ENCODE data around the gene ACYP1. TPM values are rescaled to one million over a fixed set of nuclear protein-coding genes. Genes with fewer than 3 reads are reported as not detected.
A peak's percentile ranks its signal among the peaks of the same experiment; 100 is the strongest.

Gene ACYP1
- total RNA-seq, 1 donor from 2014 or later = 17.3 TPM

GRCh38 chr14:75064205-75064567 is 362 bp upstream of the ACYP1 start:
- no peak for DNase-seq (ENCODE audit: low spot score in 2 of 2, unreplicated experiment in 2 of 2)
- no peak for TF ChIP-seq CTCF (IDR thresholded peaks at IDR 0.05; ENCODE audit: unreplicated experiment)
- Mint-ChIP-seq H3K36me3 (peaks cover 13% of the 10 kb centered on the region), H3K27me3 (ENCODE audit: low read depth) (no peaks in the 10 kb centered on the region), H3K4me3 (peak overlapping the region; percentile 97), H3K9me3 (peaks cover 7% of the 10 kb centered on the region), H3K27ac (peak overlapping the region; percentile 87), H3K4me1 (peaks cover 20% of the 10 kb centered on the region)

GRCh38 chr14:75063013-75063412 is 811 bp downstream of the ACYP1 start:
- TF ChIP-seq CTCF (IDR thresholded peaks at IDR 0.05; ENCODE audit: unreplicated experiment) = no peak
- peaks cover 20% of the 10 kb centered on the region for H3K4me1 Mint-ChIP-seq
- DNase-seq (ENCODE audit: low spot score in 2 of 2, unreplicated experiment in 2 of 2) = no peak
- peaks cover 17% of the 10 kb centered on the region for H3K36me3 Mint-ChIP-seq
- peak overlapping the region; percentile 97 for H3K4me3 Mint-ChIP-seq
- no peaks in the 10 kb centered on the region for H3K27me3 Mint-ChIP-seq (ENCODE audit: low read depth)
- H3K27ac Mint-ChIP-seq = peak overlapping the region; percentile 87
- H3K9me3 Mint-ChIP-seq = peaks cover 7% of the 10 kb centered on the region

GRCh38 chr14:75060420-75060819 is 3.4 kb downstream of the ACYP1 start:
- no peak for DNase-seq (ENCODE audit: low spot score in 2 of 2, unreplicated experiment in 2 of 2)
- H3K27ac Mint-ChIP-seq = no peak overlapping the region
- no peak for TF ChIP-seq CTCF (IDR thresholded peaks at IDR 0.05; ENCODE audit: unreplicated experiment)
- no peak overlapping the region for H3K4me3 Mint-ChIP-seq
- H3K4me1 Mint-ChIP-seq = peaks cover 20% of the 10 kb centered on the region
- peaks cover 7% of the 10 kb centered on the region for H3K9me3 Mint-ChIP-seq
- H3K27me3 Mint-ChIP-seq (ENCODE audit: low read depth) = no peaks in the 10 kb centered on the region
- H3K36me3 Mint-ChIP-seq = peaks cover 23% of the 10 kb centered on the region

GRCh38 chr14:75059642-75060041 is 4.2 kb downstream of the ACYP1 start:
- TF ChIP-seq CTCF (IDR thresholded peaks at IDR 0.05; ENCODE audit: unreplicated experiment) = no peak
- Mint-ChIP-seq H3K27me3 (ENCODE audit: low read depth) (no peaks in the 10 kb centered on the region), H3K36me3 (peaks cover 24% of the 10 kb centered on the region), H3K4me3 (no peak overlapping the region), H3K9me3 (peaks cover 7% of the 10 kb centered on the region), H3K27ac (peak overlapping the region; percentile 21), H3K4me1 (peaks cover 22% of the 10 kb centered on the region)
- DNase-seq (ENCODE audit: low spot score in 2 of 2, unreplicated experiment in 2 of 2) = no peak

GRCh38 chr14:75054421-75054820 is 9.4 kb downstream of the ACYP1 start:
- Mint-ChIP-seq H3K9me3 (peaks cover 2% of the 10 kb centered on the region), H3K27me3 (ENCODE audit: low read depth) (no peaks in the 10 kb centered on the region), H3K4me1 (peaks cover 28% of the 10 kb centered on the region), H3K4me3 (no peak overlapping the region), H3K36me3 (peaks cover 16% of the 10 kb centered on the region), H3K27ac (peak overlapping the region; percentile 54)
- DNase-seq (ENCODE audit: low spot score in 2 of 2, unreplicated experiment in 2 of 2) = no peak
- TF ChIP-seq CTCF (IDR thresholded peaks at IDR 0.05; ENCODE audit: unreplicated experiment) = no peak
